GM23338 (cell line): ENCODE measurements around the gene CNTNAP5. TPM values are rescaled to one million over a fixed set of nuclear protein-coding genes. Genes with fewer than 3 reads are reported as not detected.

Source experiments
- ATAC-seq: fragments of 200-7000 bp; cut with Tn5 transposase; 3 replicates; pipeline ENCODE4 v1.9.1; 2020
- DNase-seq: peaks from one replicate; pipeline ENCODE4 v3.0.0-alpha.2; 2015; ENCODE audit warnings: low spot score
- H2AFZ ChIP-seq: fragments of 200-600 bp; sonication (generic); 2 replicates; pipeline ENCODE4 v1.8.0; 2016; ENCODE audit warnings: antibody characterized with exemption, mild to moderate bottlenecking, moderate library complexity
- H3F3A ChIP-seq: fragments of 200-600 bp; sonication (generic); replicated peaks from 2 replicates; pipeline ENCODE4 v1.8.0; 2017; ENCODE audit warnings: antibody characterized with exemption, mixed run types, low read depth
- H3K27ac ChIP-seq: fragments of 200-600 bp; sonication (generic); 2 replicates; pipeline ENCODE4 v1.6.1; 2016; ENCODE audit warnings: low read depth
- H3K27me3 ChIP-seq: fragments of 200-600 bp; sonication (generic); 2 replicates; pipeline ENCODE4 v1.8.0; 2016; ENCODE audit warnings: mild to moderate bottlenecking, mixed run types, moderate library complexity; ENCODE audit not compliant: insufficient read depth
- H3K36me3 ChIP-seq: fragments of 200-600 bp; sonication (generic); 2 replicates; pipeline ENCODE4 v1.8.0; 2016; ENCODE audit warnings: mild to moderate bottlenecking; ENCODE audit not compliant: insufficient read depth
- H3K4me1 ChIP-seq: fragments of 200-600 bp; sonication (generic); 2 replicates; pipeline ENCODE4 v1.8.0; 2016; ENCODE audit warnings: mild to moderate bottlenecking, moderate library complexity; ENCODE audit not compliant: insufficient read depth
- H3K4me2 ChIP-seq: fragments of 200-600 bp; sonication (generic); 2 replicates; pipeline ENCODE4 v1.7.1; 2017; ENCODE audit warnings: mixed run types
- H3K4me3 ChIP-seq: fragments of 200-600 bp; sonication (generic); 2 replicates; pipeline ENCODE4 v1.6.1; 2016; ENCODE audit warnings: mixed run types
- H3K79me2 ChIP-seq: fragments of 200-600 bp; sonication (generic); replicated peaks from 2 replicates; pipeline ENCODE4 v1.8.0; 2017; ENCODE audit warnings: mild to moderate bottlenecking; ENCODE audit not compliant: insufficient read depth
- H3K9me2 ChIP-seq: fragments of 200-600 bp; sonication (generic); 2 replicates; pipeline ENCODE4 v1.8.0; 2017; ENCODE audit not compliant: insufficient read depth
- H4K20me1 ChIP-seq: fragments of 200-600 bp; sonication (generic); replicated peaks from 2 replicates; pipeline ENCODE4 v1.8.0; 2017; ENCODE audit warnings: mild to moderate bottlenecking; ENCODE audit not compliant: insufficient read depth
- H3K27ac Mint-ChIP-seq: 2 replicates; pipeline ENCODE4 v1.8.0; 2020; ENCODE audit warnings: inconsistent platforms, mild to moderate bottlenecking, moderate library complexity, mixed read lengths
- H3K27me3 Mint-ChIP-seq: 3 replicates; pipeline ENCODE4 v1.8.0; 2022; ENCODE audit warnings: low read depth, mild to moderate bottlenecking, moderate library complexity, mixed read lengths, inconsistent platforms; ENCODE audit not compliant: insufficient read depth, poor library complexity
- H3K36me3 Mint-ChIP-seq: 3 replicates; pipeline ENCODE4 v1.8.0; 2021; ENCODE audit warnings: low read depth, mild to moderate bottlenecking, inconsistent platforms, moderate library complexity, mixed read lengths
- H3K4me1 Mint-ChIP-seq: 3 replicates; pipeline ENCODE4 v1.8.0; 2020; ENCODE audit warnings: mild to moderate bottlenecking, inconsistent platforms, mixed read lengths
- H3K4me3 Mint-ChIP-seq: 3 replicates; pipeline ENCODE4 v1.8.0; 2021; ENCODE audit warnings: moderate library complexity, mild to moderate bottlenecking, inconsistent platforms, mixed read lengths
- H3K9me3 Mint-ChIP-seq: 3 replicates; pipeline ENCODE4 v1.8.0; 2020; ENCODE audit warnings: moderate library complexity, mild to moderate bottlenecking, inconsistent platforms, mixed read lengths
- JUNB ChIP-seq: IDR thresholded peaks from one replicate; pipeline ENCODE4 v1.6.1; 2016; ENCODE audit warnings: antibody characterized with exemption; ENCODE audit not compliant: unreplicated experiment
- NANOG ChIP-seq: IDR thresholded peaks from 2 replicates; pipeline ENCODE4 v1.6.1; 2016; ENCODE audit warnings: antibody characterized with exemption, borderline replicate concordance
- POLR2AphosphoS5 ChIP-seq: IDR thresholded peaks from 2 replicates; pipeline ENCODE4 v1.6.1; 2016; ENCODE audit warnings: antibody characterized with exemption, low read depth
- ZNF114 ChIP-seq: fragments of 250-450 bp; sonication (Bioruptor Pico); IDR thresholded peaks from 2 replicates; pipeline ENCODE4 v1.5.0; 2020; ENCODE audit warnings: mild to moderate bottlenecking, moderate library complexity
- ZNF331 ChIP-seq: fragments of 250-450 bp; sonication (Bioruptor Pico); IDR thresholded peaks from 2 replicates; pipeline ENCODE4 v1.5.0; 2020; ENCODE audit warnings: low read depth, mild to moderate bottlenecking, moderate library complexity
- ZNF462 ChIP-seq: fragments of 250-450 bp; sonication (Bioruptor Pico); IDR thresholded peaks from 2 replicates; pipeline ENCODE4 v1.5.0; 2020; ENCODE audit warnings: mild to moderate bottlenecking, moderate library complexity
- polyA plus RNA-seq: library from polyadenylated mRNA; unstranded; fragments of >200 nt; fragmentation: Nextera tagmentation; extraction: Ambion mirVana; gene quantifications from 2 replicates; pipeline ENCODE4 v1.2.1, GENCODE V29; 2016
- total RNA-seq: library from RNA; depleted of rRNA; stranded (reverse); fragments of >200 nt; shearing (Covaris generic); gene quantifications from 2 replicates; pipeline ENCODE4 v1.2.3, GENCODE V29; 2014
- TF ChIP-seq, protein P1 (sequence below): IDR thresholded peaks from one replicate; pipeline ENCODE4 v1.6.1; 2018; ENCODE audit warnings: antibody characterized with exemption; ENCODE audit not compliant: unreplicated experiment

CNTNAP5 gene
- total and polyA plus RNA-seq, 2 experiments from 2014 or later: 0.49 to 0.50 TPM

DNA sequence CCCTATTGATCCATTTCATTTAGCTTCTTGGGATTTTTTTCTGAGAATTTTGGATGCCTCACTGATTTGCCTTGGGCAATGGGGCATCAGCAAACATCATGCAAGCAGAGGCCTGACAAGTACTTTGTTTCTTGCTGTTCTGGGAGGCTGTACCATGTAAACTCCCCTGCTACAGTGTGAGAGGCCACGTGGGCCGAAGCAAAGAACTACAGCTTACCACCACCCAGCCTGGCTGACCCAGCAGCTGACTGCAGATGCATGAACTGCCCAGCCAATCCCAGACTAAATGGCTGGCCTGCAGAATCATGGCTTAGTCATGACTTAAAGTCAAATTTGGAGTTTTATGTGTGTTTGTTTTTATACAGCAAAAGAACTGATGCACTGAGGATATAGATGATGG is 579.9 kb downstream of the CNTNAP5 start (continued):
- TF ChIP-seq ZNF462 (CRISPR knock-in tag) (no peak), POLR2AphosphoS5 (no peak)

DNA sequence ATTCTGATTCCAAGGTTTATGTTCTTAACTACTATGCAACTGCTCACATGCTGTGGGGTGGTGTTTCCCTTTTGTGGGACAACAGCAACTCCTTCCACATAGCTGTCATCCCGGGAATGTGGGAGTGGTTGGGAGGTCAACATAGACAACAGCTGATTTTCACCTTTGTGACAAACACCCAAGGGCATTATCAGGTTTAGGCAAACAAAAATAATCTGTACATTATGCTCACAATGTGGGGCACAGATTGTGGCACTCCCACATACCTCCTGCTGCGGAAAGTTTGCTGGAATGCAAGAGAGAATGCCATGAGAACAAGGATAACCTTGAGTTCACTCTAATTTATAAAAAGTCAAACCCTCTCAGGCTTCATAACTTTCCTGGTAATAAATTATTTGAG is 582.6 kb downstream of the CNTNAP5 start:
- H3K27ac ChIP-seq: no peak overlapping the region
- H3K4me3 Mint-ChIP-seq: no peak overlapping the region
- H3F3A ChIP-seq: no peaks in the 10 kb centered on the region
- no peaks in the 10 kb centered on the region for H3K9me3 Mint-ChIP-seq
- no peaks in the 10 kb centered on the region; the same call in 1 of the 2 replicates for H3K9me2 ChIP-seq
- H2AFZ ChIP-seq: no peak overlapping the region
- H3K79me2 ChIP-seq: no peaks in the 10 kb centered on the region
- H3K36me3 ChIP-seq: no peaks in the 10 kb centered on the region
- no peaks in the 10 kb centered on the region for H3K27me3 ChIP-seq
- no peaks in the 10 kb centered on the region for H3K27me3 Mint-ChIP-seq
- no peaks in the 10 kb centered on the region for H4K20me1 ChIP-seq
- H3K4me3 ChIP-seq: no peak overlapping the region
- H3K36me3 Mint-ChIP-seq: no peaks in the 10 kb centered on the region
- ATAC-seq: no peak
- DNase-seq: no peak
- peaks cover 31% of the 10 kb centered on the region for H3K4me1 ChIP-seq
- no peak overlapping the region for H3K4me2 ChIP-seq
- peaks cover 24% of the 10 kb centered on the region for H3K4me1 Mint-ChIP-seq
- H3K27ac Mint-ChIP-seq: no peak overlapping the region
- no peak for TF ChIP-seq JUNB
- no peak for TF ChIP-seq ZNF331 (CRISPR knock-in tag)
- no peak for TF ChIP-seq ZNF462 (CRISPR knock-in tag)
- TF ChIP-seq NANOG: no peak
- TF ChIP-seq ZNF114 (CRISPR knock-in tag): no peak
- TF ChIP-seq, protein P1, sequence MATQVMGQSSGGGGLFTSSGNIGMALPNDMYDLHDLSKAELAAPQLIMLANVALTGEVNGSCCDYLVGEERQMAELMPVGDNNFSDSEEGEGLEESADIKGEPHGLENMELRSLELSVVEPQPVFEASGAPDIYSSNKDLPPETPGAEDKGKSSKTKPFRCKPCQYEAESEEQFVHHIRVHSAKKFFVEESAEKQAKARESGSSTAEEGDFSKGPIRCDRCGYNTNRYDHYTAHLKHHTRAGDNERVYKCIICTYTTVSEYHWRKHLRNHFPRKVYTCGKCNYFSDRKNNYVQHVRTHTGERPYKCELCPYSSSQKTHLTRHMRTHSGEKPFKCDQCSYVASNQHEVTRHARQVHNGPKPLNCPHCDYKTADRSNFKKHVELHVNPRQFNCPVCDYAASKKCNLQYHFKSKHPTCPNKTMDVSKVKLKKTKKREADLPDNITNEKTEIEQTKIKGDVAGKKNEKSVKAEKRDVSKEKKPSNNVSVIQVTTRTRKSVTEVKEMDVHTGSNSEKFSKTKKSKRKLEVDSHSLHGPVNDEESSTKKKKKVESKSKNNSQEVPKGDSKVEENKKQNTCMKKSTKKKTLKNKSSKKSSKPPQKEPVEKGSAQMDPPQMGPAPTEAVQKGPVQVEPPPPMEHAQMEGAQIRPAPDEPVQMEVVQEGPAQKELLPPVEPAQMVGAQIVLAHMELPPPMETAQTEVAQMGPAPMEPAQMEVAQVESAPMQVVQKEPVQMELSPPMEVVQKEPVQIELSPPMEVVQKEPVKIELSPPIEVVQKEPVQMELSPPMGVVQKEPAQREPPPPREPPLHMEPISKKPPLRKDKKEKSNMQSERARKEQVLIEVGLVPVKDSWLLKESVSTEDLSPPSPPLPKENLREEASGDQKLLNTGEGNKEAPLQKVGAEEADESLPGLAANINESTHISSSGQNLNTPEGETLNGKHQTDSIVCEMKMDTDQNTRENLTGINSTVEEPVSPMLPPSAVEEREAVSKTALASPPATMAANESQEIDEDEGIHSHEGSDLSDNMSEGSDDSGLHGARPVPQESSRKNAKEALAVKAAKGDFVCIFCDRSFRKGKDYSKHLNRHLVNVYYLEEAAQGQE: no peak
